Measurements from ENCODE around the gene ADAMTS20.

Gene ADAMTS20

DNA sequence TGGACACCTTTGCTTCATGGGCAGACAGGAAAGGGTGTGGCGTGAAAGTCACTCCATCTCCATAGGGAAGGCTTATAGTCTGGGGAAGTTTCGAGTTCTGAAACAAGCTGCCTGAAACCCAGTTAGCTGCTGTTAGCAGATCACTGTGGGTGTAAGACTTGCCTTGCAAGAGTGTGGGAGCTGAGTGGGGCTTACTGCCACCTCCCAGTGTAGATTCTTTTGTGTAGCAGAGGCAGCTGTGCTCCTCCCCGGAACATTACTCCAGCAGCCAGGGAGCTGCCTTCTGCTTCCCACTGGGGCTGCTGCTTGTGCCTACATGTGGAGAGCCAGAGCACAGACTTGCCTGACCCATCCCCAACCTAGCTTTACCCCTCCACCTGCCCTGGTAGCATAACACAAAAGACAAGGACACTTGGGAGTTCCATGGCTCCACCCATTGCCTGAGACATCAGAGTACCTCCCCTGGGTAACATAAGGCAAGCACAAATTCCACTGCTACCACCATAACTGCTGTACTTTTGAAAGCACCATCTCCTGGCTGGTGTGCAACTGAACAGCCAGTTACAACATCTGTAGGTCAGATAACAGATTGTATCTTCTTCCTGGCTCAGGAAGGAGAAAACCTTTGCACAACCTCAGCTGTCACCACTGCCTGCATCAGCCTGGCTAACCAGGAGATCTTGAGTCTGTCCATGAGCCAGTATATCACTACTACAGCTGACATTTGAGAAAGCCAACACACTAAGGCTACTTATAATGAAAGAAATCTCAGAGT is 69.5 kb downstream of the ADAMTS20 start:
- no peak for DNase-seq

DNA sequence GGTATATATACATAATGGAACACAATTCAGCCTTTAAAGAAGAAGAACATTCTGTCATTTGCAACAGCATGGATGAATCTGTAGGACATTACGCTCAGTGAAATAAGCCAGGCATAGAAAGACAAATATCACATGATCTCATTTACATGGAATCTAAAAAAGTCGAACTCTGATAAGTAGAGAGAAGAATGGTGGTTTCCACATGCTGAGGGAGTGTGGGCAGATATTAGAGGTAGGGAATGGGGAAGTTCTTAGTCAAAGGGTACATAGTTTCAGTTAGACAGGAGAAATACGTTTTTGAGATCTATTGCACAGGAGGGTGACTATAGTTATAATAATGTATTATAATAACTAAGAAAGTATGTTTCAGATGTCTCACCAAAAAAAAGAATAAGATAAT is 71.4 kb downstream of the ADAMTS20 start:
- DNase-seq = no peak

DNA sequence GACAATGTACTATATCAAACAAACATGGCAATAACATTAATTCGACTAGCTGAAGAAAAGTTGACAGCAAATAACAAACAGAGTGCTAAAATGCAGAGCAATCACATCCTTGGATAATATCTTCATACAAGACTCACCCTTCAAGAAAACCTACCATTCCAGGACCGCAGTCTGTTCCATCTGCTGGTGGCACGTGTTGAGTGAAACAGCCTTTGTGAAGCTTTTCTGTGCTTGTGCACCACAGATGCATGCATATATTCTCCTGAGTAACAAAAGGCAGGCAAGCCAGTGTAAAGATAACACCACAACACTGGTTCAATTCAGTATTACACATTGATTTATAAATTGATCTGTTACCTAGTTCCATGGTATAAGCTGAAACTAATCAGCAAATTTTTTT is 89.3 kb downstream of the ADAMTS20 start:
- DNase-seq = no peak

DNA sequence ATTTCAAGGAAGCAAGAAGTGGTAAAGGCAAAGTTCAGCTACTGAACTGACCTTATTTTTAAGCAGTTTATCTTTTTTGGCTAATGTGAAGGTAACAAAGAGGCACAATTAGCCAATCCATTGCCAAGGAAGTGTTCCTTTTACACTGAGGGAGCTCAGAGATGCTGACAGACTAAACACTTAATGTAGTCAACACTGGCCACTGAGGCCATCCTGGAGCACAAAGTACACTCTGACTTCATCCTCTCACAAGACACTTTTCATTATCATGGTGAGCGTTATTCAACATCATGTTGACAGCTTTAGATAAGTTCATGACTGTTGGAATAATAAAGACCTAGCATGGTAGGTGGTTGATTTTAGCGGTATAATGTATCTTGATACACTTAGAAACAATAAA is 89.9 kb downstream of the ADAMTS20 start:
- no peak for DNase-seq

DNA sequence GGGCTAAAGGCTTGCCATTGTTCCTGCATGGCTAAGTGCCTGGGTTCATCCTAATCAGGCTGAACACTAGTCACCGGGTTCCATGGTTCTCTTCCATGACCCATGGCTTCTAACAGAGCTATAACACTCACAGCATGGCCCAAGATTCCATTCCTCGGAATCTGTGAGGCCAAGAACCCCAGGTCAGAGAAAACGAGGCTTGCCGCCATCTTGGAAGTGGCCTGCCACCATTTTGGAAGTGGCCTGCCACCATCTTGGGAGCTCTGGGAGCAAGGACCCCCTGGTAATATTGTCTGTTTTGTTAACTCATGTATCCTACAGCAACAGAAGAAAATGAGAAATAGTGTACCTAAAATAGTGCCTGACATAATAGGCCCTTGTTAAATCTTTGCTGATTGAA is 92.7 kb downstream of the ADAMTS20 start:
- no peak for DNase-seq

DNA sequence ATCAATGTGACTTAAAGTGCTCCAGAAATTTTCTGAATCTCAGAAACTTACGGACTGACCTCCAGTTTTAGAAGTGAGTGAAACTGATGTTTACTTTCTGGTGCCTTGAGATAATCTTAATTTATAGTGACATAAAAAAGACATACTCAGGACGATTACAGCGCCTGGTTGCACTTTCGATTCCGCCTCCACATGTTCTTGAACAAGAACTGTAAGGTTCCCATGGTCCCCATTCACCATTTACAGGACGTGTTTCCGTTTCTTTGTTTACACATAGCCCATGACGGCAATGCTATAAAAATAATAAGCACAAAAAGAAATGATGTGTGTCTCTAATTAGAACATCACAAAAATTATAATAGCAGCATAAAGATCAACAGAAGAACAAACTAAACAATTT is 98.2 kb downstream of the ADAMTS20 start:
- DNase-seq = no peak

DNA sequence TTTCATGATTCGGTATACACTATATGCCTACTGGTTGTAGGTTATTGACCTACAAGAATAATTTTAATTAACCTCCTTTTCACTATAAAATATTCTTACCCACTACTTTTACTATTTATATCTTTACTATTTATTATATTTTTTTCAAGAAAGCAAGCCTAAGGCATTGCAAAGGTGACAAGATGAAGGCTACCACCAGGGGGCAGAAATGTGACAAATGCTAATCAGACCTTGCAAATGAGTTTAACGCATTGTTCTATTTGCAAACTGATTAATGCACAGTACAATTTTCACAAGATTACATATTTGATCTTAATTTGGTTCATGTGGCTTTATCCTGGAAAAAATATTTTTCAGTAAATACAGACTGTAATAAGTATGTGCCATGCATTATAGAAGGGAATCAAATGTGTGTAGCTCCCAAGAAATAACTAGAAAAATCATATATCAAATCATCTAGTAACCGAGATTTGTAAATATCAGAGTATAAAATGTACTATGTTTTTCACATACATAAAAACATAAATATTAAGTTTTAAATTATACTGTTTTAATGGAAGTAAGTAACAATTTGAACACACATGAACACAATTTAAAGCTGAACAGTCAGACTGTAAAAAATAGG is 107.0 kb downstream of the ADAMTS20 start:
- peak in 1 of 2 donors; percentile 51 for DNase-seq

DNA sequence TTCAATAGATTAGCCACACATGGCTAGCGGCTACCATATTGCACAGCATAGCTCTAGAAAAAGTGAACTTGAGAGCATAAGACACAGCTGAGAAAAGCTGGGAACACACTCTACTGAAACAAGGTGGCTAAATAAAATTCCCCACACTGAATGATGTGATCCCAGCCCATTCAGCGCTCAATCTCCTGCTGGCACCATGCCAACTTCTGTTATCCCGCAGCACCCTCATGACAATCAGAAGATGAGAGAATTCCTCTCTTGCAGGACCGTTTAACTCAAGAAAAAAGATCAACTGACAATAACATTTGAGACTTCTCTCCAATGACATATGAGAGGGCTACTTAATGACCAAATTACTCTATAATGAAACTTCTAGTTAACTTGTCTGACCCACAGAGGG is 115.4 kb downstream of the ADAMTS20 start:
- DNase-seq = no peak

DNA sequence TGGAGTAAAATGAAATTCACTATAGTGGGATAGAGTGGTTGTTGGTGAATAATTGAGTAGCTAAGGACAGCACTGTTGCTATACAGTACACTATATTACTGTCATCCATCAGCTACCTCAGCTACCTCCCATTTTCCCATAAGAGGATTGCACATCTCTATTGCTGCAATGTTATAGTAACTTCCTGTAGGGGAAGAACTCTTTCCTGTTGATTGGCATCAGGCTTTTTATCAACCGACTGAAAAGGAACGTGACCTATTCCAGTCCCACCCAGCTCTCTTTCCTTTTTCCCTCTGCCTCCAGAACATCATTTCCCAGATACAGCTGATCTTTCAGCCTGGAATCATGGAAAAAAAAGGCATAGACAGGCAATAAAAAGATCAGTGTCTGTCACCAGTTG is 117.4 kb downstream of the ADAMTS20 start:
- DNase-seq = no peak

DNA sequence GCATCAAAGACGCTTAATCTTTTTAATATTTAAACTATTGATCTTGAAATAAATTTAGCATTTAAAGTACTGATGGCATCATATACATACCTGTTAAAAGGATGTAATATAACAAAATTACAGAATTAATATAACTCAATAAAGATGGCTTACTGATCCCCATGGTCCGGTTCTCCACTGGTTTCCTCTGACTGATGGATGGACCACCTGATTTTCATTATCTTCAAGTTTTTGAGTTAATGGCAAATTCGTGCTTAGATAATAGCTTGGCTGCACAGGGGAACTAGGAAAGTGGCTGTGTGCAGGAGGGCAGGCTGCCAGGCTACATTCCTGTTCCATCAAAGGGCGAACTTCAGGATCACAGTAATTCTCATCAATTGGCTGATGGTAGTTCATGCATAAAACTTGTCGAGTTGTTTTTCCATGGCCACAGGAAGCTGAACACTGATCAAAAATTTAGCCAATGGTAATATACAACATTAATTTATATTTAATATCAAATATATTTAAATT is 123.9 kb downstream of the ADAMTS20 start:
- no peak for DNase-seq

DNA sequence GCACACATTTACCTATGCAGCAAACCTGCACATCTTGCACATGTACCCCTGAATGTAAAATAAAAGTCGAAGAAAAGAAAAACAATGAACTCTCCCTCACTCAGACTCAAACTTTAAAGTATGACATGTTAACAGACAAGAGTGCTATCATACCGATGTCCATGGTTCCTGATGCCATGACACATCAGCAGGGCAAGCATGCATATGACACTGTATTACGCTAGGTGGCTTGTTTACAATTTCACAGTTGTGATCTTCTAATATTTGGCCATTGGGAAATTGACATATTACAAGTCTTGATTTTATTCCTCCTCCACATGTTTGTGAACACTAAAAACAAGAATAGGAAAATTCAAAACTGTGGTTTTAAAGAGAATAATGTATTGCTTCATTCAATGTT is 126.6 kb downstream of the ADAMTS20 start:
- no peak for DNase-seq

DNA sequence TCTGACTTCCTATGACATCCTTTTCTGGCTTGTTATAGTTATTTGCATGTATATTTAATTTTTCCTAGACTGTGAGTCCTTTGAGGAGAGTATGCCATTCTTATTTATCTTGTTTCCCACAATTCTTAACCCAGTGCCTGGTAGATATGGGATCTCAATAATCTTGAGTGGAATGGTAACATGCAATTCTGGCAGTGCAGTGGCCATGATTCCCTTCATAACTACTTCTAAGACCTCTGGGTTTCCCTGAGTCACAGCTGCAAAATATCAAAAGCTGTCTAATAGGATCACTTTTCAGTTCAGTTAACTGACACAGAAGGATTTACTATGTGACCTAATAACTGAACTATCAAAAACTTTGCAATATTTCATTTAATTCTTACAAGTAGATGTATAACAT is 135.0 kb downstream of the ADAMTS20 start:
- DNase-seq = no peak

DNA sequence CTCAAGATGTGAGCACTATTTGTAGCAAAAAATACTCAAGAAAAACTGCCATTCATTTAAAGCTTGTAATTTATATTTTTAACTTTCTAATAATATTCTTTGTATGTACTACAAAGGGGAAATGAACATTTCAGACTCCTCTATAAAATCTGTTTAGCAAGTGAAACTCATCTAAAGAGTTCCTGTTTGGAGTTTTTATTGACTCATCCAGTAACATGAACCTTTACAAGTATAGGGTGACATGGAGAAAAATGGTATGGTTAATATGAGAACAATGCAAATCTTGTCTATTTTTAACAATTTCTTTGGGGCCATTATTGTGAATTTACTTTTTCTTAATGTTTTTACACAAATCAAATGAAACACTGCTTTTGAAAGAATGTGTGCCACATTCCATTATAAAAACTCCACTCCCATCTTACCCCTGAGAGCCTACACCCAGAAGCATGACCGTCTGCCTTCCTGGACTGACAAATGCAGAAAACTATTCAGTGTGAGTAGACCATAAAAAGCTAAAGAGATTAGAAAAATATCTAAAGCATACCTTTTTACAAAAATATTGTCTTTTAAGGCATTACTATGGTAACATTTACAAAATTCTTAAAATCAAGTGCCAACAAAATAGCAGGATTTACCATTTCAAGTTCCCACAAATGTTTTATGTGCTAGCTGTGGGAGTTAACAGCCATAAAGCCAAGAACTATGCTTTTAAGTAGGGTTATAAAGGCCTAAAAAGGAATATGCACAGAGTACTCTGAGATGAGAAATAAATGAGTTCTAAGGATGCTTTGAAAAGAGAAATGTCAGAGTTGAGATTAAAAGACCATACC is 144.0 kb downstream of the ADAMTS20 start:
- no peak for DNase-seq

DNA sequence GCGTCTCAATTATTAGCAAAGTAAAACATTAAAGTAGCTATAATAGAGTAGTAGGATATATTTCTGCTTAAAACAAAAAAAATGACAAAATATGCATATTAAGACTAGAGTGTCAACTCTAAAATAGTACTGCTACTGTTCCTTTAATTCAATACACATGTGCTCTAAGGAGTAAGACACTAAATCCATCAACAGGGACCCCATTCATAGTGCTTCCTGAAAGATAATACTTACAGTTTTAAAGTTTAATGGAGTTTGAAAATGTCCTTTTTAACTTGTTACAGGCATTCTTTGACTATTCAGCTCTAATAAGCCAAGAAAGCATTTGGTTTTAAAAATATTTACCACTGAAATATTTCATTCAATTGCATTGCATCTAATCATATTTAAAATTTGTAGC is 145.2 kb downstream of the ADAMTS20 start:
- no peak for DNase-seq

DNA sequence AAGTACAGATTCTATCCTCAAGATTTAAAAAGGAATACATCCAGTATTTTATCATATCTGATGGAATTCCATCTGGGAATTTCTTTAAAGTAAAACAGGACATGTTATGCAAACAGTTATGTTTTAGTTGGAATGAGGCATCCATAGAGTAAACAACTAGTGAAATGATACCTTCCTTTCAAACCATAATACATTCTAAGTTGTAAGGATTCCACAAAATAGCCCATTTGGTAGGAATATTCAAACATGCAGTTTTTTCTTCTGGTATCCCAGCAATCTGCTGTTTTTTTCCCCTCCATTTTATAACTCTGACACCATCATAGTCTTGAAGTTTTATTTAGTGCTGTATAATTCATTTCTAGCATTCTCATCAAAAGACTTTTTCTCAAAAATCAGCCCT is 149.6 kb downstream of the ADAMTS20 start:
- DNase-seq = no peak

DNA sequence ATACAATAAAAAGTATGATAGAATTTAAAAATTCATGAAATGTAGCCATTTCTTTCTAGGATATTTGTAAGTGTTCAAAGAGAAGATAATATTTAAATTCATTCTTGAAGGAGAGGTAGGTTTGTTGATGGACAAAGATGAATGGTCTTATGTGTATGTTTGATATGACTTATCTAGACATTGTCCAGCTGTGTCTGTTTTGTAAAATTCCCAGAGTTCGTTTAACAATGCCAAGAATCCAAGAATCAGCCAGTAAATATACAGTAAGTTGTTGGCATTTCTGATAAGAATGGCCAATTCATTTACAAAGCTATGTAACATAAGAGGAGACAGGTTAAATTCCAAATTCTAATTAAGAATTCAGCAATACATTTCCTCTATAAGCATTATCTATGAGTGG is 150.9 kb downstream of the ADAMTS20 start:
- DNase-seq = no peak

DNA sequence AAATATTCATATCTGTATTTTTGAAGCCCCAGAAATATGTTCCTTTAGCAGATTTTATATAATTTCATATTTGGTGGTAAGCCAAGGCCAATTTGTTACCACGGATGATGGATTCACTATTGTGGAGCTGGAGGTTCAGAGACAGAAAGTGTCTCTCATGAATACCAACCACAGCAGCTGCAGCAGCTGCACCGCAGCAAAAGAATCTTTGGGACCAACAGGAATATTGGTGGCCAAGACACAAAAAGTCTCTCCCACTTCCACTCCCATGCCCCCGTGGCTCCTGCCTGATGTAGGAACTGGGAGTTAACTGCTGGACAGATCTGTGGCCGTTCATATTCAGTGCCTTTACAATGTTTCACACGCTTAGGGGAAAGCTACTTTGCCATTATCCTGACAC is 155.3 kb downstream of the ADAMTS20 start:
- no peak for DNase-seq

DNA sequence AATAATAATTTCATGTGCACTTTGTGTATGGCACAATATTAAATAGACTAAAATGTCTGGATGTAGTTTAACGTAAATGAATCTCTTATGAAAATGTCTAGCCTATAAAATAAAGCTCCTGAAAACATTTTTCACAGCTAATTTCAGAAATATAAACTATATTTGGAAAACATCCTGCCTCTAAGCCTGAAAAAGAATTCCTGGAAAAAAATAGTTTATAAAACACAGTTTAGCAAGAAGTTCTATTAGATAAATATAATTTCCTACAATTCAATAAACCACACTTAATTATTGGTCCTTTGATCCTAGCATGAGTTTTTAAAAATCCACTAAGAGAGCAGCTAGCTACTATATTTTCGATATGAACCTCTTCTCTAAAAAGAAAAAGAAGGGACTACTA is 159.9 kb downstream of the ADAMTS20 start:
- no peak for DNase-seq

DNA sequence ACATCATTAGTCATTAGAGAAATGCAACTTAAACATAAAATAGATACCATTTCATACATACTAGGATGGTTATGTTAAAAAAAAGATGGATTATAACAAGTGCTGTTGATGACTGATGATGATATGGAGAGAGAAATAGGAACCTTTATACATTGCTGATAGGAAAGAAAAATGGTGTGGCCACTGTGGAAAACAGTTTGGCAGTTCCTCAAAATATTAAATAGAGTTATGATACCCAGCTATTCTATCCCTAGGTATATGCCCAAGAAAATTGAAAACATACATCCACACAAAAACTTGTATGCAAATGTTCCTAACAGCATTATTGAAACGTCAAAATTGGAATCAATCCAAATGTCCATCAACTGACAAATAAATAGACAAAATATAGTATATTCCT is 170.1 kb downstream of the ADAMTS20 start:
- no peak for DNase-seq

DNA sequence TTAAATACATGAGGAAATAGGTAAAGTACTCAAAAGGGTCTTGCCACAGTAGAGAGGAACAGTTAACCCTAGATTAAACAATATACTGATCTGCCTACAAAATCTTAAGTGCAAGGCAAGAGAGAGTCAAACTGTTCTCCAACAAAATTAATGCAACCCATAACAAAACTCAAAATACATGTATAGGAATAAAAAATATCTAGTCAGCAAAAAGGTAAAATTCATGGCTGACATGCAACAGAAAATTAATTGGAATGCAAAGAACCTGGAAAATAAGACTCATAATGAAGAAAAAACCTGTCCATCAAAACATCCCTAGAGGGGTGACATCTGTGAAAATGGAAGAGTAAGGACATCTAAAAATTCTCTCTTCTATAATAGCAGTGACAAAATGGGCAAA is 173.6 kb downstream of the ADAMTS20 start:
- DNase-seq = no peak

DNA sequence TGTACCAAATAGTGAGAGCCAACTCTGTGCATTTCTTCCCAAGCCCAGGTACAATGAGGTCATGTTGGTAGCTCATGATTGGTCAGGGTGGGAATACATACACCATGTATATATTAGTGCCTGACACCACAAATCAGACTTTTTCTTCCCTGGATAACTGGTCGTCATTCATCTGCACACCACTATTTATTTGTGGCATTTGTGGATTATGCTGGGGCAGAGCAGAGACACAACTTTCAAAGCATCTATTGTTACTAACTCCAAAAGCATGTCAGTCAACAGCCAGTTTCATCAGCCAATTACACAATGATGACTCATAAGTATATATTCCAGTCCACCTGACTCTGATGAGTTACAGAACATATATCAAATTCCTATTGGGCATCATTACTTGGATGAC is 181.7 kb downstream of the ADAMTS20 start:
- no peak for DNase-seq

DNA sequence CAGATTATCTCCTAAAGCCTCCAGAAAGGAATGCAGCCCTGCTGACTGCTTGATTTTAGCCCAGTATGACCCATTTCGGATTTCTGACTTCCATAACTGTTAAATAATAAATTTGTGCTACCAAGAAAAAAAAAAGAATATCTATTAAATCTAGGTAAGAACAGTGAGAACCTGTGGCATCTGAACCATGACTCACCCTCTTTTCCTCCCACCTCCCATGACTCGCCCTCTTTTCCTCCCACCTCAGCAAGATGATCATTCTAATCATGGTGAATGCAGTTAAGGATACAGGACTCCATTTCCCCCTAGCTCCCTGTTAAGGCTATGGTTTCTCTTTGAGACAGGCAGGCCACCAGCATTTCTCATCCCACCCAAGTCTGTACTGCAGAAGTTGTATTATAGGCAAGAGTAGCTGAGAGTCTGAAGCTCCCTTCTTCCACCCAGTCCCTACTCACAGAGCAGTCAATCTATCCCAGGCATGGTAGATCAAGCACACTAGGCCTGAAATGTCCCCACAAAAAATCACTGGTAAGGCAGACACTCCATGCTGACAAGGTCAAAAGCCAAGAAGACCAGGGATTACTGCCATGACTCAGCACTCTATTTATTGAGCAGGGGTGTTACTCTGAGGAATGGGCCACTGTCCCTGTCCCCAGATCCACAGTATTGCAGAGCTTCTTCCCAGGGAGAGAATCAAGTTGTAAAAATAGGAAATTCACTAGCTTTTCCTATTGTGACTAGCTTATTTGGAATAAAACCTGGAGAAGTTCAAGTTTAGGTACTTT is 188.9 kb downstream of the ADAMTS20 start:
- DNase-seq = no peak
